ENCODE results near the gene TTC4.
"Not testable (repeated sequence)": the region's sequence is repeated elsewhere in the genome, so short reads cannot be mapped to it uniquely, and the experiment has no call there.

TTC4 gene

GRCh38 chr1:54767526-54767925 lies 51.9 kb downstream of the TTC4 start:
- Histone ChIP-seq H3K4me3 (ENCODE audit: low read depth, low read length) (no peak overlapping the region), H3K9ac (ENCODE audit: low read depth, low read length) (no peak overlapping the region), H3K27ac (ENCODE audit: low read depth, low read length) (no peak overlapping the region), H3K27me3 (ENCODE audit: control insufficient read depth, insufficient read depth, low read length) (no peaks in the 10 kb centered on the region), H3K9me3 (ENCODE audit: control insufficient read depth, insufficient read depth, low read length) (no peaks in the 10 kb centered on the region), H3K36me3 (ENCODE audit: control insufficient read depth, insufficient read depth, low read length) (no peaks in the 10 kb centered on the region), H3K4me1 (ENCODE audit: control insufficient read depth, insufficient read depth, low read length) (peaks cover 2% of the 10 kb centered on the region; the same call in 1 of the 2 replicates)

DNA sequence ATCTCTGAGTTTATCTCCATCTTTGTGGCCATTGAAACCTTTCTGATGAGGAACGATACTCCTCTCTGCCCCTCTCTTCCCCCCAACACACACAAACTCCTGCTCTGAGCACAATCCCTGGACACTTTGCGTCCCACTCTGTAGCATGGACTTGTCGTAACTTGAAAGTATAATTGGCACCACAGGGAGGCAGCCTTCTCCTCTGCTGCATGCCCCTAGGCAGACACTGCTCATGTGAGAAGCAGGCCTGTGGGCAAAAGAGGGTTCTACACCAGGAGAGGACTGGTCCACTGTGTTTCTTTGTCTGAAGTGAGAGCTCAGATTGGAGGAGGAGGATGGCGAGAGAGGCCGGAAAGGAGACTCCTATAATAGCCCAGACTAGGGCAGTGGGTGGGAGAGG lies 52.4 kb downstream of the TTC4 start:
- Histone ChIP-seq H3K27ac (ENCODE audit: low read depth, low read length) (no peak overlapping the region), H3K4me1 (ENCODE audit: control insufficient read depth, insufficient read depth, low read length) (peaks cover 2% of the 10 kb centered on the region; the same call in 1 of the 2 replicates), H3K27me3 (ENCODE audit: control insufficient read depth, insufficient read depth, low read length) (no peaks in the 10 kb centered on the region), H3K9ac (ENCODE audit: low read depth, low read length) (no peak overlapping the region), H3K4me3 (ENCODE audit: low read depth, low read length) (no peak overlapping the region), H3K9me3 (ENCODE audit: control insufficient read depth, insufficient read depth, low read length) (no peaks in the 10 kb centered on the region), H3K36me3 (ENCODE audit: control insufficient read depth, insufficient read depth, low read length) (no peaks in the 10 kb centered on the region)

GRCh38 chr1:54772951-54773350 lies 57.3 kb downstream of the TTC4 start:
- Histone ChIP-seq H3K9ac (ENCODE audit: low read depth, low read length) (no peak overlapping the region), H3K9me3 (ENCODE audit: control insufficient read depth, insufficient read depth, low read length) (no peaks in the 10 kb centered on the region), H3K27me3 (ENCODE audit: control insufficient read depth, insufficient read depth, low read length) (no peaks in the 10 kb centered on the region)

GRCh38 chr1:54774820-54775498 lies 59.3 kb downstream of the TTC4 start:
- no peaks in the 10 kb centered on the region for H3K4me1 ChIP-seq (ENCODE audit: control insufficient read depth, insufficient read depth, low read length)
- H3K27me3 ChIP-seq (ENCODE audit: control insufficient read depth, insufficient read depth, low read length), result peaks cover 12% of the 10 kb centered on the region
- H3K9ac ChIP-seq (ENCODE audit: low read depth, low read length), result no peak overlapping the region
- no peak overlapping the region for H3K4me3 ChIP-seq (ENCODE audit: low read depth, low read length)
- no peak overlapping the region for H3K27ac ChIP-seq (ENCODE audit: low read depth, low read length)
- H3K36me3 ChIP-seq (ENCODE audit: control insufficient read depth, insufficient read depth, low read length), result no peaks in the 10 kb centered on the region
- H3K9me3 ChIP-seq (ENCODE audit: control insufficient read depth, insufficient read depth, low read length), result no peaks in the 10 kb centered on the region

More at GRCh38 chr1:54772951-54773350, 57.3 kb downstream of the TTC4 start:
- H3K27ac ChIP-seq (ENCODE audit: low read depth, low read length), result no peak overlapping the region
- H3K4me3 ChIP-seq (ENCODE audit: low read depth, low read length), result no peak overlapping the region
- H3K4me1 ChIP-seq (ENCODE audit: control insufficient read depth, insufficient read depth, low read length), result no peaks in the 10 kb centered on the region
- no peaks in the 10 kb centered on the region for H3K36me3 ChIP-seq (ENCODE audit: control insufficient read depth, insufficient read depth, low read length)

GRCh38 chr1:54775828-54776721 lies 60.4 kb downstream of the TTC4 start:
- H3K9me3 ChIP-seq (ENCODE audit: control insufficient read depth, insufficient read depth, low read length); H3K27ac ChIP-seq (ENCODE audit: low read depth, low read length): not testable (repeated sequence)
- H3K27me3 ChIP-seq (ENCODE audit: control insufficient read depth, insufficient read depth, low read length), result peaks cover 23% of the 10 kb centered on the region

DNA sequence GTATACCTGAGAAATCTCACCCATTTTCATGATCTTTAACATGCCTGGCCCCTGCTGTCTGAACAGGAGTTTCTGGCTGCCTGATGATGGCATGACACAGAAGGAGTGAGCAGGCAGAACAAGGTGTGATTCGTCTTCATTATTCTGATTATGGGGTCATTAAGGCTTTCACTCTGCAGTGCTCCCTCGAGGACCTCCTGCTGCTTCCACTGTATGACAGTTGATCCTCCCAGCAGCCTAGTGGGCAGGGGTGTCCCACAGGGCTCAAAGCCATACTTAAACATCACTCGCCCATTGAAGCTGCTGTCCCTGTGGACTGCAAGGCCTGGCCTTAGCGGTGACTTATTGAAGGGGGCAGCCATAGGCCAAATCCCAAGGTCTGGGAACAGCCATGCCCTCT lies 61.4 kb downstream of the TTC4 start:
- H3K9me3 ChIP-seq (ENCODE audit: control insufficient read depth, insufficient read depth, low read length), result no peaks in the 10 kb centered on the region
- H3K36me3 ChIP-seq (ENCODE audit: control insufficient read depth, insufficient read depth, low read length), result no peaks in the 10 kb centered on the region
- peaks cover 32% of the 10 kb centered on the region for H3K27me3 ChIP-seq (ENCODE audit: control insufficient read depth, insufficient read depth, low read length)
- H3K9ac ChIP-seq (ENCODE audit: low read depth, low read length), result no peak overlapping the region
- H3K27ac ChIP-seq (ENCODE audit: low read depth, low read length), result no peak overlapping the region
- no peak overlapping the region for H3K4me3 ChIP-seq (ENCODE audit: low read depth, low read length)
- H3K4me1 ChIP-seq (ENCODE audit: control insufficient read depth, insufficient read depth, low read length), result no peaks in the 10 kb centered on the region

More at GRCh38 chr1:54775828-54776721, 60.4 kb downstream of the TTC4 start:
- H3K4me1 ChIP-seq (ENCODE audit: control insufficient read depth, insufficient read depth, low read length); H3K36me3 ChIP-seq (ENCODE audit: control insufficient read depth, insufficient read depth, low read length); H3K4me3 ChIP-seq (ENCODE audit: low read depth, low read length); H3K9ac ChIP-seq (ENCODE audit: low read depth, low read length): not testable (repeated sequence)

DNA sequence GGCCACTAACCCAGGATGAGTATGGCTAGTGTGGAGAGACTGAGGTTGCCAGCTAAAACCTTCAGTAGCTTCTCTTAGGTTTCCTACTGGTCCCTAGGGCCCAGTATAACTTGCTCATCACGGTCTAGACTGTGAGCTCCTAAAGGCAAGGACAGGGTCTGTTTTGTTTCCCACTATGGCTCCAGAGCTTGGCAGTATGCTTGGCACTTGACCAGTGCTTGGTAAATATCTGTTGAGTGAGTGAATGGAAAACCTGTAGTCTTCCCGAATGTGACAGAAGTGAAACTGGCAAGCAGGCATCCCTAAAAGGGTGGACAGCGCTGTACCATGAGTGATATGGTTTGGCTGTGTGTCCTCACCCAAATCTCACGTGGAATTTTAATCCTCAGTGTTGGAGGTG lies 61.8 kb downstream of the TTC4 start:
- H3K4me1 ChIP-seq (ENCODE audit: control insufficient read depth, insufficient read depth, low read length), result no peaks in the 10 kb centered on the region
- H3K27me3 ChIP-seq (ENCODE audit: control insufficient read depth, insufficient read depth, low read length), result peaks cover 36% of the 10 kb centered on the region
- no peaks in the 10 kb centered on the region for H3K36me3 ChIP-seq (ENCODE audit: control insufficient read depth, insufficient read depth, low read length)
- H3K9ac ChIP-seq (ENCODE audit: low read depth, low read length), result no peak overlapping the region
- no peak overlapping the region for H3K4me3 ChIP-seq (ENCODE audit: low read depth, low read length)
- H3K9me3 ChIP-seq (ENCODE audit: control insufficient read depth, insufficient read depth, low read length), result no peaks in the 10 kb centered on the region
- H3K27ac ChIP-seq (ENCODE audit: low read depth, low read length), result no peak overlapping the region

DNA sequence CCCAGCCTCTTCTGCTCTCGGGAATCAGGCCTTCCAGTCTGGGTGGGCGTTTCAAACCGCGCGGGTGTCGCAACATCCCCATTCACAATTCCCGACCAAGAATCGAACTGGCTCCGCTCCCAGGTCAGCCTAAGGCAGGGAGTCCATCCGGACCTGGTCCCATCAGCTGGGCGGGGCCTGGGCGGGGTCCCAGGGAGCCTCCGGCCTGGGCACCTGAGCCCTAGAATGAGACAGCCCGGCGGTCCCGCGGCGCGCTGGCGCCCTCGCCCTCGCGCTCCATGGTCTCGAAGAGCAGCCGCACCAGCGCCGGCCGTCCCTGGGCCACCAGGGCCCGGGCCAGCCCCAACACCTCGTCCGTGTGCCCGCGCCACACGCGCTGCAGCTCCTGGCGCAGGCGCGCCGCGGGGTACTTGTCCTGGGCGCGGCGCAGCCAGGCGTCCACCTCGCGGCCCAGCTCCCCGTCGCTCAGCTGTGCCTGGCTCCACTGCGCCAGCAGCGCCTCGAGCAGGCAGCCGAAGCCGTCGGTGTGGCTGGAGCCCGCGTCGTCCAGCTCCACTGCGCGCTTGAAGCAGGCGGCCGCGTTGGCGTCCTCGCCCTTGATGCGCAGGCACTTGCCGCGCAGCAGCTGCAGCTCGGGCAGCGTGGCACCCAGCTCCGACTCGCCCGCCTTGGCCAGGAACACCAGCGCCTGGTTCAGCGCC lies 65.5 kb downstream of the TTC4 start:
- H3K4me1 ChIP-seq (ENCODE audit: control insufficient read depth, insufficient read depth, low read length), result no peaks in the 10 kb centered on the region
- no peak overlapping the region for H3K27ac ChIP-seq (ENCODE audit: low read depth, low read length)
- H3K36me3 ChIP-seq (ENCODE audit: control insufficient read depth, insufficient read depth, low read length), result no peaks in the 10 kb centered on the region
- H3K9me3 ChIP-seq (ENCODE audit: control insufficient read depth, insufficient read depth, low read length), result no peaks in the 10 kb centered on the region
- no peak overlapping the region for H3K9ac ChIP-seq (ENCODE audit: low read depth, low read length)
- peak overlapping the region; percentile 39 for H3K4me3 ChIP-seq (ENCODE audit: low read depth, low read length)
- peaks cover 45% of the 10 kb centered on the region for H3K27me3 ChIP-seq (ENCODE audit: control insufficient read depth, insufficient read depth, low read length)

GRCh38 chr1:54782156-54782555 lies 66.5 kb downstream of the TTC4 start:
- Histone ChIP-seq H3K9me3 (ENCODE audit: control insufficient read depth, insufficient read depth, low read length) (no peaks in the 10 kb centered on the region), H3K4me1 (ENCODE audit: control insufficient read depth, insufficient read depth, low read length) (no peaks in the 10 kb centered on the region), H3K27me3 (ENCODE audit: control insufficient read depth, insufficient read depth, low read length) (peaks cover 45% of the 10 kb centered on the region), H3K36me3 (ENCODE audit: control insufficient read depth, insufficient read depth, low read length) (no peaks in the 10 kb centered on the region), H3K9ac (ENCODE audit: low read depth, low read length) (no peak overlapping the region), H3K27ac (ENCODE audit: low read depth, low read length) (no peak overlapping the region), H3K4me3 (ENCODE audit: low read depth, low read length) (no peak overlapping the region)

DNA sequence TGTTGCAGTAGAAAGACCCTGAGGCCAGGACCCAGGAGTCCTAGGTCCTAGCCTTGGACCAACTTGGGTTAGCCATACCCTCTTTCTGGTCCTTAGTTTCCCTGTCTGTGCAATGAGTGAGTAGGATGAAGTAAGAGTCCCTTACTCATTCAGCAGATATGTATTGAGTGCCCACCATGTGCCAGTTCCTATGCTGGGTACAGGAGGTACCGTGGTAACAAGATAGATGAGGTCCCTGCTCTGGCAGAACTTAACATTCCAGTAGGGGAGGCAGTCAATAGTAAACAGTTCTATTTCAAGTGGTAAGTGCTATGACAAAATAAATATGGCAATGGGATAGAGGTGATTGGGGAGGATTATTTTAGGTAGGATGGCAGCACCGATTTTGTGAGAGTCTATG lies 66.9 kb downstream of the TTC4 start:
- H3K9ac ChIP-seq (ENCODE audit: low read depth, low read length), result no peak overlapping the region
- H3K9me3 ChIP-seq (ENCODE audit: control insufficient read depth, insufficient read depth, low read length), result no peaks in the 10 kb centered on the region
- H3K36me3 ChIP-seq (ENCODE audit: control insufficient read depth, insufficient read depth, low read length), result no peaks in the 10 kb centered on the region
- no peak overlapping the region for H3K27ac ChIP-seq (ENCODE audit: low read depth, low read length)
- peaks cover 45% of the 10 kb centered on the region for H3K27me3 ChIP-seq (ENCODE audit: control insufficient read depth, insufficient read depth, low read length)
- H3K4me1 ChIP-seq (ENCODE audit: control insufficient read depth, insufficient read depth, low read length), result no peaks in the 10 kb centered on the region
- no peak overlapping the region for H3K4me3 ChIP-seq (ENCODE audit: low read depth, low read length)

DNA sequence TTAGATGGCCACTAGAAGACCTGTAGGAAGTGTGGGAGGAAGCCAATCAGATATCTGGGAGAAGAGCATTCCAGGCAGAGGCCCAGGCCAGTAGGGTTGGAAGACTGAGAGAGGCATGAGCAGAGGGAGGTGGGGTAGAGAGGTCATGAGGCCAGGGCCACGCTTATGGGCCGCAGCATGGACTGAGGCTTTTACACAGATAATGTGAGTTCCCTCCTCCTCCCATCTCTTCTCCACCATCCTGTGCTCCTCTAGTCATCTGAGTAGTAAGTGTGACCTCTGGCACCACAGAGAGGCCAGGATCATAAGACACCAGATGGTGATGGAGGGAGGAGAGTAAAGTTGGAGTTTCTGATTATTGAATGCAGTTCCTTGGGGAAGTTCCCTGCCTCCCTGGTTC lies 68.4 kb downstream of the TTC4 start:
- Histone ChIP-seq H3K27ac (ENCODE audit: low read depth, low read length) (no peak overlapping the region), H3K27me3 (ENCODE audit: control insufficient read depth, insufficient read depth, low read length) (peaks cover 37% of the 10 kb centered on the region), H3K9me3 (ENCODE audit: control insufficient read depth, insufficient read depth, low read length) (no peaks in the 10 kb centered on the region), H3K4me1 (ENCODE audit: control insufficient read depth, insufficient read depth, low read length) (peaks cover 4% of the 10 kb centered on the region; the same call in 1 of the 2 replicates), H3K36me3 (ENCODE audit: control insufficient read depth, insufficient read depth, low read length) (no peaks in the 10 kb centered on the region), H3K4me3 (ENCODE audit: low read depth, low read length) (no peak overlapping the region), H3K9ac (ENCODE audit: low read depth, low read length) (no peak overlapping the region)

All from HUES48 (cell line).